H1 (cell line): ENCODE results near the gene MAGIX.
"Not testable (repeated sequence)": the region's sequence is repeated elsewhere in the genome, so short reads cannot be mapped to it uniquely, and the experiment has no call there.

Source experiments
- CTCF ChIP-seq, 3 experiments: IDR thresholded peaks; 1 replicate in 2 of 3; 2 replicates in 1 of 3; pipeline versions ENCODE4 v1.5.1 to v1.6.1; 2011; ENCODE audit warnings: low read length in 3 of 3, mild to moderate bottlenecking in 3 of 3, inconsistent platforms in 2 of 3, low read depth in 1 of 3, moderate library complexity in 1 of 3; ENCODE audit not compliant: insufficient read depth in 1 of 3; ENCODE audit errors: control extremely low read depth in 1 of 3
- EZH2 ChIP-seq: fragments of 200-600 bp; sonication (generic); IDR thresholded peaks from 2 replicates; pipeline ENCODE4 v1.7.1; 2012; ENCODE audit warnings: low read depth, mild to moderate bottlenecking, moderate library complexity, low read length, inconsistent platforms; ENCODE audit not compliant: severe bottlenecking
- FOSL1 ChIP-seq: IDR thresholded peaks from 2 replicates; pipeline ENCODE4 v1.6.1; 2011; ENCODE audit warnings: mild to moderate bottlenecking, low read depth, low read length, moderate library complexity; ENCODE audit not compliant: insufficient read depth
- GABPA ChIP-seq: IDR thresholded peaks from 2 replicates; pipeline ENCODE4 v1.6.1; 2011; ENCODE audit warnings: mild to moderate bottlenecking, low read length, moderate library complexity, borderline replicate concordance; ENCODE audit not compliant: insufficient read depth
- RFX5 ChIP-seq: IDR thresholded peaks from 2 replicates; pipeline ENCODE4 v1.6.1; 2011; ENCODE audit warnings: low read depth, low read length, improper control_type of control experiment, borderline replicate concordance
- SP2 ChIP-seq: IDR thresholded peaks from 2 replicates; pipeline ENCODE4 v1.6.1; 2012; ENCODE audit warnings: mild to moderate bottlenecking, low read length, inconsistent platforms
- TAF1 ChIP-seq: IDR thresholded peaks from 2 replicates; pipeline ENCODE4 v1.6.1; 2011; ENCODE audit warnings: mild to moderate bottlenecking, low read depth, low read length
- TEAD4 ChIP-seq: IDR thresholded peaks from 2 replicates; pipeline ENCODE4 v1.6.1; 2012; ENCODE audit warnings: low read depth, low read length, inconsistent platforms, mixed read lengths

- not testable (repeated sequence) for TF ChIP-seq TEAD4; SP2; CTCF (IDR thresholded peaks at IDR 0.05; ENCODE audit: control extremely low read depth in 1 of 3, insufficient read depth in 1 of 3, low read depth in 1 of 3, low read length in 3 of 3); TAF1; RFX5; EZH2; FOSL1; GABPA
Measured at GRCh38 chrX:49148390-49149100, 14.0 kb upstream of the MAGIX start.
